Astrocyte (in vitro differentiated cells and primary cell): Measurements from ENCODE around the gene MOV10L1.

Experiments
- CTCF ChIP-seq: IDR thresholded peaks from 2 replicates; pipeline ENCODE4 v1.5.1; 2011; ENCODE audit warnings: low read depth, mild to moderate bottlenecking, inconsistent platforms, low read length, moderate library complexity; ENCODE audit not compliant: insufficient read depth
- EZH2 ChIP-seq: IDR thresholded peaks from 2 replicates; pipeline ENCODE4 v1.6.1; 2012; ENCODE audit warnings: mild to moderate bottlenecking, low read length, inconsistent platforms; ENCODE audit not compliant: insufficient read depth

GRCh38 chr22:50143096-50143495 lies 53.3 kb downstream of the MOV10L1 start:
- no peak for TF ChIP-seq CTCF
- no peak for TF ChIP-seq EZH2
